H9 (cell line): ENCODE data around the gene HCRTR1. TPM values are rescaled to one million over a fixed set of nuclear protein-coding genes. Genes with fewer than 3 reads are reported as not detected.
A peak's percentile ranks its signal among the peaks of the same experiment; 100 is the strongest.

Source experiments
- DNase-seq: peaks from one replicate; pipeline ENCODE4 v3.0.0-alpha.2; 2017
- H2AFZ ChIP-seq: one replicate; pipeline ENCODE4 v1.6.1; 2013; ENCODE audit warnings: mild to moderate bottlenecking, low read length, control low read depth, moderate library complexity
- H2AK5ac ChIP-seq: 2 replicates; pipeline ENCODE4 v1.6.1; 2013; ENCODE audit warnings: low read length, control low read depth, mixed read lengths; ENCODE audit not compliant: insufficient read length
- H2BK120ac ChIP-seq: one replicate; pipeline ENCODE4 v1.6.1; 2013; ENCODE audit warnings: low read depth, mild to moderate bottlenecking, low read length, control low read depth, inconsistent platforms; ENCODE audit not compliant: poor library complexity, severe bottlenecking
- H2BK12ac ChIP-seq: 2 replicates; pipeline ENCODE4 v1.6.1; 2013; ENCODE audit warnings: low read length, control low read depth, mixed read lengths, low read depth; ENCODE audit not compliant: insufficient read length
- H2BK15ac ChIP-seq: 2 replicates; pipeline ENCODE4 v1.6.1; 2013; ENCODE audit warnings: low read depth, low read length, control low read depth
- H2BK20ac ChIP-seq: one replicate; pipeline ENCODE4 v1.6.1; 2013; ENCODE audit warnings: low read depth, mild to moderate bottlenecking, low read length, control low read depth, inconsistent platforms; ENCODE audit not compliant: poor library complexity, severe bottlenecking
- H2BK5ac ChIP-seq: 2 replicates; pipeline ENCODE4 v1.6.1; 2013; ENCODE audit warnings: low read length, control low read depth, mixed read lengths; ENCODE audit not compliant: insufficient read length
- H3K14ac ChIP-seq: 2 replicates; pipeline ENCODE4 v1.6.1; 2013; ENCODE audit warnings: low read length, control low read depth; ENCODE audit not compliant: insufficient read depth
- H3K18ac ChIP-seq: 2 replicates; pipeline ENCODE4 v1.6.1; 2013; ENCODE audit warnings: low read depth, mild to moderate bottlenecking, mixed read lengths, low read length, control low read depth; ENCODE audit not compliant: insufficient read length
- H3K23ac ChIP-seq: 2 replicates; pipeline ENCODE4 v1.6.1; 2013; ENCODE audit warnings: low read length, control low read depth, mixed read lengths, low read depth; ENCODE audit not compliant: insufficient read length
- H3K23me2 ChIP-seq: 2 replicates; pipeline ENCODE4 v1.6.1; 2013; ENCODE audit warnings: low read depth, mild to moderate bottlenecking, mixed read lengths, low read length, control low read depth; ENCODE audit not compliant: insufficient read length, poor library complexity, severe bottlenecking
- H3K27ac ChIP-seq: 2 replicates; pipeline ENCODE4 v1.5.1; 2013; ENCODE audit warnings: low read length, control low read depth, mixed read lengths, low read depth; ENCODE audit not compliant: insufficient read length
- H3K27me3 ChIP-seq: 2 replicates; pipeline ENCODE4 v1.6.1; 2013; ENCODE audit warnings: low read length, control low read depth, inconsistent platforms; ENCODE audit not compliant: insufficient read depth
- H3K4ac ChIP-seq: 2 replicates; pipeline ENCODE4 v1.6.1; 2013; ENCODE audit warnings: low read depth, mild to moderate bottlenecking, control low read depth, inconsistent platforms, low read length, moderate library complexity
- H3K4me1 ChIP-seq: 2 replicates; pipeline ENCODE4 v1.6.1; 2013; ENCODE audit warnings: low read length, control low read depth, inconsistent platforms; ENCODE audit not compliant: insufficient read depth
- H3K4me2 ChIP-seq: 2 replicates; pipeline ENCODE4 v1.6.1; 2013; ENCODE audit warnings: low read length, control low read depth, mixed read lengths; ENCODE audit not compliant: insufficient read length, insufficient read depth
- H3K56ac ChIP-seq: 2 replicates; pipeline ENCODE4 v1.6.1; 2013; ENCODE audit warnings: low read depth, mild to moderate bottlenecking, mixed read lengths, low read length, control low read depth; ENCODE audit not compliant: insufficient read length
- H3K79me1 ChIP-seq: 2 replicates; pipeline ENCODE4 v1.6.1; 2013; ENCODE audit warnings: low read depth, mild to moderate bottlenecking, moderate library complexity, low read length, control low read depth, inconsistent platforms; ENCODE audit not compliant: insufficient read depth, poor library complexity, severe bottlenecking
- H3K79me2 ChIP-seq: 2 replicates; pipeline ENCODE4 v1.6.1; 2013; ENCODE audit warnings: low read length, control low read depth, inconsistent platforms; ENCODE audit not compliant: insufficient read depth
- H3K9ac ChIP-seq: 2 replicates; pipeline ENCODE4 v1.6.1; 2013; ENCODE audit warnings: low read length, control low read depth, mixed read lengths; ENCODE audit not compliant: insufficient read length; ENCODE audit errors: extremely low read depth
- H3K9me3 ChIP-seq: one replicate; pipeline ENCODE4 v1.6.1; 2013; ENCODE audit warnings: low read depth, low read length, inconsistent platforms; ENCODE audit not compliant: control insufficient read depth
- H3T11ph ChIP-seq: one replicate; pipeline ENCODE4 v1.6.1; 2013; ENCODE audit warnings: mild to moderate bottlenecking, low read length, control low read depth, inconsistent platforms
- H4K20me1 ChIP-seq: one replicate; pipeline ENCODE4 v1.6.1; 2013; ENCODE audit not compliant: control insufficient read depth, insufficient read length, insufficient read depth
- H4K5ac ChIP-seq: 2 replicates; pipeline ENCODE4 v1.6.1; 2013; ENCODE audit warnings: low read depth, mild to moderate bottlenecking, mixed read lengths, low read length, control low read depth; ENCODE audit not compliant: insufficient read length
- H4K8ac ChIP-seq: replicated peaks from 2 replicates; pipeline ENCODE4 v1.6.1; 2013; ENCODE audit warnings: low read length, control low read depth, mixed read lengths, low read depth; ENCODE audit not compliant: insufficient read length
- H4K91ac ChIP-seq: 2 replicates; pipeline ENCODE4 v1.6.1; 2013; ENCODE audit warnings: low read depth, mild to moderate bottlenecking, moderate library complexity, mixed read lengths, low read length, control low read depth; ENCODE audit not compliant: insufficient read length
- H3K27ac Mint-ChIP-seq, 3 experiments: 2 replicates in 2 of 3; 3 replicates in 1 of 3; pipeline ENCODE4 v1.8.0; 2020 to 2021; ENCODE audit warnings: mixed read lengths in 3 of 3, mild to moderate bottlenecking in 1 of 3, moderate library complexity in 1 of 3
- H3K27me3 Mint-ChIP-seq: 2 replicates; pipeline ENCODE4 v1.8.0; 2021; ENCODE audit warnings: low read depth, mild to moderate bottlenecking, moderate library complexity, mixed read lengths
- H3K36me3 Mint-ChIP-seq, 3 experiments: 2 replicates in 2 of 3; 3 replicates in 1 of 3; pipeline ENCODE4 v1.8.0; 2020 to 2021; ENCODE audit warnings: low read depth in 3 of 3, mixed read lengths in 3 of 3; ENCODE audit not compliant: insufficient read depth in 1 of 3
- H3K4me1 Mint-ChIP-seq, 2 experiments: 2 replicates each; pipeline ENCODE4 v1.8.0; 2020; ENCODE audit warnings: mixed read lengths in 2 of 2
- H3K4me3 Mint-ChIP-seq, 2 experiments: 2 replicates in 1 of 2; 3 replicates in 1 of 2; pipeline ENCODE4 v1.8.0; 2020 to 2021; ENCODE audit warnings: mild to moderate bottlenecking in 2 of 2, mixed read lengths in 2 of 2, moderate library complexity in 1 of 2
- H3K9me3 Mint-ChIP-seq, 2 experiments: 2 replicates in 1 of 2; 3 replicates in 1 of 2; pipeline ENCODE4 v1.8.0; 2020; ENCODE audit warnings: mild to moderate bottlenecking in 2 of 2, mixed read lengths in 2 of 2, moderate library complexity in 1 of 2
- CTCF ChIP-seq: fragments of 200-600 bp; sonication (generic); conservative IDR thresholded peaks from 3 replicates; pipeline ENCODE4 v1.8.0; 2021; ENCODE audit warnings: antibody characterized with exemption, mild to moderate bottlenecking
- whole genome bisulfite sequencing: extraction: QIAGEN DNeasy Blood & Tissue Kit; methylation state at CpG from one replicate; pipeline ENCODE4 v1.1.7; 2013; ENCODE audit warnings: missing lambda C conversion rate, low lambda C conversion rate, mixed read lengths; ENCODE audit not compliant: insufficient read length; ENCODE audit errors: extremely low coverage; 5-methylcytosine and 5-hydroxymethylcytosine counted together
- total RNA-seq: library from RNA; stranded (reverse); gene quantifications from 2 replicates; pipeline ENCODE4 v1.2.1, GENCODE V29; 2021

HCRTR1 gene
- total RNA-seq, 1 experiment from 2014 or later: not detected

GRCh38 chr1:31627301-31627929 is 9.9 kb downstream of the HCRTR1 start:
- Histone ChIP-seq H3K18ac (no peak overlapping the region), H2AK5ac (no peak overlapping the region), H3K79me1 (no peaks in the 10 kb centered on the region), H3K23me2 (no peaks in the 10 kb centered on the region), H3K4ac (no peak overlapping the region), H2BK12ac (no peak overlapping the region), H2AFZ (no peak overlapping the region), H2BK120ac (no peak overlapping the region), H3K4me1 (no peaks in the 10 kb centered on the region), H3K79me2 (no peaks in the 10 kb centered on the region), H2BK20ac (no peak overlapping the region), H3K14ac (no peak overlapping the region), H3K23ac (no peak overlapping the region), H3T11ph (no peak overlapping the region), H4K91ac (no peak overlapping the region), H3K4me2 (no peak overlapping the region), H2BK5ac (no peak overlapping the region), H4K8ac (no peak overlapping the region), H3K27me3 (no peaks in the 10 kb centered on the region), H3K56ac (no peak overlapping the region), H4K5ac (no peak overlapping the region), H2BK15ac (no peak overlapping the region), H3K27ac (no peak overlapping the region), H3K9ac (no peak overlapping the region), H3K9me3 (no peaks in the 10 kb centered on the region), H4K20me1 (no peaks in the 10 kb centered on the region)
- no peaks in the 10 kb centered on the region for H3K9me3 Mint-ChIP-seq
- WGBS: no CpG with 5 or more reads among the region's 13 CpGs
- H3K4me3 Mint-ChIP-seq: no peak overlapping the region
- no peaks in the 10 kb centered on the region for H3K27me3 Mint-ChIP-seq
- H3K36me3 Mint-ChIP-seq: peaks cover 5 to 27% (median 17%) of the 10 kb centered on the region in 3 experiments; a peak in 6 of 7 replicates
- no peak for TF ChIP-seq CTCF
- H3K27ac Mint-ChIP-seq: peak overlapping the region in 1 of 3 experiments; percentile 36; a peak in 2 of 7 replicates
- no peak for DNase-seq
- peaks cover 7 to 16% of the 10 kb centered on the region in 2 experiments for H3K4me1 Mint-ChIP-seq
